Measurements from ENCODE around the gene OGDH. TPM values are rescaled to one million over a fixed set of nuclear protein-coding genes. Genes with fewer than 3 reads are reported as not detected.

The OGDH gene
- total and polyA plus RNA-seq, 2 of the 4 experiments (the other 2 are of a cell fraction) = 47.4 to 56.5 TPM

GRCh38 chr7:44572771-44573170 lies 33.7 kb upstream of the OGDH start:
- POLR2A ChIA-PET (ENCODE audit: unreplicated experiment) = no interaction called here

More at GRCh38 chr7:44572771-44573170, 33.7 kb upstream of the OGDH start:
- no peak overlapping the region for H2AFZ ChIP-seq (replicated peaks; ENCODE audit: low read length, poor library complexity)
- no peaks in the 10 kb centered on the region for H3K27me3 ChIP-seq (ENCODE audit: control insufficient read depth, insufficient read depth, low read length)
- peak overlapping the region; percentile 85 for H3K9ac ChIP-seq (ENCODE audit: low read depth, low read length)
- H3K14ac ChIP-seq (replicated peaks; ENCODE audit: low read depth, low read length) = peak overlapping the region; percentile 59; the same call in 1 of the 2 replicates
- dilution Hi-C loops (cut with HindIII; ENCODE audit: low sequenced_read_pairs, unreplicated experiment) = no loop called here
- H2BK5ac ChIP-seq (ENCODE audit: low read depth, low read length, poor library complexity, severe bottlenecking) = no peak overlapping the region
- 0 out of 2 replicates have a peak overlapping the region, but pooled peaks have one; percentile 45 for H3K56ac ChIP-seq (ENCODE audit: extremely low read depth, insufficient read depth, low read length)
- H3K36me3 ChIP-seq (ENCODE audit: control insufficient read depth, insufficient read depth, low read length) = peaks cover 54% of the 10 kb centered on the region
- H3K9me3 ChIP-seq (ENCODE audit: control insufficient read depth, insufficient read depth, low read length) = no peaks in the 10 kb centered on the region
- H4K20me1 ChIP-seq (ENCODE audit: insufficient read depth, low read length) = peaks cover 9% of the 10 kb centered on the region
- no CpG with 5 or more reads among the region's 5 CpGs for WGBS, 2 experiments (ENCODE audit: extremely low coverage in 2 of 2, insufficient read length in 1 of 2)
- no peak overlapping the region for H4K5ac ChIP-seq (ENCODE audit: low read depth, low read length)
- H2BK20ac ChIP-seq (ENCODE audit: low read depth, low read length) = no peak overlapping the region
- peaks cover 53 to 63% of the 10 kb centered on the region in 2 experiments for H3K79me1 ChIP-seq (ENCODE audit: low read depth in 1 of 2, low read length in 2 of 2)
- H2BK15ac ChIP-seq (ENCODE audit: low read depth, low read length) = no peak overlapping the region
- H4K8ac ChIP-seq (ENCODE audit: low read depth in 2 of 2, low read length in 2 of 2) = peak overlapping the region; percentile 82 to 95
- peak overlapping the region; percentile 93 for H3K4me3 ChIP-seq (ENCODE audit: insufficient read depth, low read depth, low read length)
- H3K23ac ChIP-seq (ENCODE audit: low read depth, low read length) = 0 out of 2 replicates have a peak overlapping the region, but pooled peaks have one; percentile 29
- CTCF ChIA-PET = no interaction called here
- in situ Hi-C loops (cut with MboI; ENCODE audit: low sequenced_read_pairs) = no loop called here
- H2AK5ac ChIP-seq (ENCODE audit: low read depth, low read length) = peak overlapping the region; percentile 93
- peak overlapping the region; percentile 100 for H3K4me2 ChIP-seq (ENCODE audit: low read depth, low read length)
- intact Hi-C loops (cut with micrococcal nuclease) = no loop called here
- H2AK9ac ChIP-seq (replicated peaks; ENCODE audit: low read depth, low read length, poor library complexity) = peak overlapping the region; percentile 70
- H3K27ac ChIP-seq (ENCODE audit: insufficient read depth, low read length) = peak overlapping the region; percentile 7; the same call in 1 of the 2 replicates
- H4K91ac ChIP-seq (ENCODE audit: insufficient read depth, low read depth, low read length) = no peak overlapping the region; the same call in 1 of the 2 replicates
- DNase-seq = no peak
- 0 out of 2 replicates have a peak overlapping the region, but pooled peaks have one; percentile 15 for H3K4ac ChIP-seq (ENCODE audit: low read depth, low read length)
- no peak overlapping the region for H3K18ac ChIP-seq (ENCODE audit: low read depth, low read length)
- H3K9me1 ChIP-seq (ENCODE audit: insufficient read depth, low read length) = peaks cover 13% of the 10 kb centered on the region
- no peak for TF ChIP-seq RCOR1 (IDR thresholded peaks at IDR 0.05; ENCODE audit: insufficient replicate concordance, low read length)
- no peak for TF ChIP-seq RAD21 (IDR thresholded peaks at IDR 0.05; ENCODE audit: low read length)
- no peak for TF ChIP-seq BHLHE40 (IDR thresholded peaks at IDR 0.05; ENCODE audit: low read depth, low read length)
- TF ChIP-seq CTCF (conservative IDR thresholded peaks at IDR 0.05; ENCODE audit: low read depth, low read length) = no peak
- TF ChIP-seq SMC3 (IDR thresholded peaks at IDR 0.05; ENCODE audit: low read depth, low read length) = no peak
- TF ChIP-seq MXI1 (IDR thresholded peaks at IDR 0.05; ENCODE audit: borderline replicate concordance, low read depth, low read length) = no peak
- TF ChIP-seq NFE2L2 (IDR thresholded peaks at IDR 0.05; ENCODE audit: low read depth, low read length) = no peak
- TF ChIP-seq USF2 (IDR thresholded peaks at IDR 0.05; ENCODE audit: low read depth, low read length) = no peak
- no peak for TF ChIP-seq CEBPB (IDR thresholded peaks at IDR 0.05; ENCODE audit: low read depth, low read length)
- TF ChIP-seq FOS (IDR thresholded peaks at IDR 0.05; ENCODE audit: low read depth, low read length) = no peak
- TF ChIP-seq MAZ (IDR thresholded peaks at IDR 0.05; ENCODE audit: borderline replicate concordance, low read depth, low read length) = no peak
- ATAC-seq (ENCODE audit: low read depth) = no peak
- no TSS peak for BruUV-seq (replicated peaks)
- no peak overlapping the region for H2BK120ac ChIP-seq (ENCODE audit: low read depth, low read length)
- H3K4me1 ChIP-seq (ENCODE audit: control insufficient read depth, insufficient read depth, low read length) = peaks cover 5% of the 10 kb centered on the region

Data from IMR-90 (cell line).